IMR-90 (cell line): ENCODE data around the gene THRB. TPM values are rescaled to one million over a fixed set of nuclear protein-coding genes. Genes with fewer than 3 reads are reported as not detected.

Experiments used
- ATAC-seq: fragments of 200-7000 bp; cut with Tn5 transposase; 2 replicates; pipeline ENCODE4 v1.9.1; 2020; ENCODE audit warnings: low read depth, mild to moderate bottlenecking, moderate library complexity
- BruUV-seq: library from RNA; stranded (reverse); fragments of 400-500 nt; replicated peaks from 2 replicates; lab custom pipeline; 2021; lab: Mats Ljungman, UMichigan
- CTCF ChIA-PET: fragments of 300-600 bp; formaldehyde crosslinking; extraction: SDS; loops from one replicate; lab custom pipeline; 2021; ENCODE audit warnings: antibody characterized with exemption; lab: Yijun Ruan, JAX
- POLR2A ChIA-PET: fragments of 300-600 bp; sonication (Branson Sonifier 250); formaldehyde crosslinking; loops from one replicate; lab custom pipeline; 2022; ENCODE audit warnings: antibody characterized with exemption; ENCODE audit not compliant: unreplicated experiment; lab: Charles Lee
- DNase-seq: peaks from one replicate; pipeline ENCODE4 v3.0.0; 2013
- H2AFZ ChIP-seq: replicated peaks from 2 replicates; pipeline ENCODE3; 2013; ENCODE audit warnings: low read length, mild to moderate bottlenecking; ENCODE audit not compliant: poor library complexity
- H2AK5ac ChIP-seq: 2 replicates; pipeline ENCODE4 v1.6.1; 2013; ENCODE audit warnings: low read depth, low read length, inconsistent platforms
- H2AK9ac ChIP-seq: replicated peaks from 2 replicates; pipeline ENCODE3; 2013; ENCODE audit warnings: mild to moderate bottlenecking, low read depth, low read length, moderate library complexity; ENCODE audit not compliant: poor library complexity
- H2BK120ac ChIP-seq: 2 replicates; pipeline ENCODE4 v1.6.1; 2013; ENCODE audit warnings: low read depth, low read length, inconsistent platforms
- H2BK15ac ChIP-seq: 3 replicates; pipeline ENCODE4 v1.6.1; 2013; ENCODE audit warnings: low read depth, low read length, inconsistent platforms
- H2BK20ac ChIP-seq: 2 replicates; pipeline ENCODE4 v1.6.1; 2013; ENCODE audit warnings: low read depth, mild to moderate bottlenecking, inconsistent platforms, low read length, moderate library complexity
- H2BK5ac ChIP-seq: 2 replicates; pipeline ENCODE4 v1.6.1; 2013; ENCODE audit warnings: mild to moderate bottlenecking, low read depth, low read length, inconsistent platforms; ENCODE audit not compliant: poor library complexity, severe bottlenecking
- H3K14ac ChIP-seq: replicated peaks from 2 replicates; pipeline ENCODE4 v1.6.1; 2013; ENCODE audit warnings: low read depth, low read length, inconsistent platforms
- H3K18ac ChIP-seq: 2 replicates; pipeline ENCODE4 v1.6.1; 2013; ENCODE audit warnings: low read depth, low read length, control low read depth
- H3K23ac ChIP-seq: 2 replicates; pipeline ENCODE4 v1.6.1; 2013; ENCODE audit warnings: low read depth, low read length, inconsistent platforms
- H3K27ac ChIP-seq: 2 replicates; pipeline ENCODE4 v1.5.1; 2013; ENCODE audit warnings: mild to moderate bottlenecking, control low read depth, low read length; ENCODE audit not compliant: insufficient read depth
- H3K27me3 ChIP-seq: 2 replicates; pipeline ENCODE4 v1.6.1; 2013; ENCODE audit warnings: low read length; ENCODE audit not compliant: control insufficient read depth, insufficient read depth
- H3K36me3 ChIP-seq: 2 replicates; pipeline ENCODE4 v1.6.1; 2013; ENCODE audit warnings: low read length, mixed read lengths; ENCODE audit not compliant: control insufficient read depth, insufficient read depth
- H3K4ac ChIP-seq: 2 replicates; pipeline ENCODE4 v1.6.1; 2013; ENCODE audit warnings: low read depth, low read length, inconsistent platforms
- H3K4me1 ChIP-seq: 2 replicates; pipeline ENCODE4 v1.6.1; 2013; ENCODE audit warnings: low read length, mixed read lengths; ENCODE audit not compliant: control insufficient read depth, insufficient read depth
- H3K4me2 ChIP-seq: 2 replicates; pipeline ENCODE4 v1.6.1; 2013; ENCODE audit warnings: low read depth, mild to moderate bottlenecking, control low read depth, low read length, moderate library complexity
- H3K4me3 ChIP-seq: 2 replicates; pipeline ENCODE4 v1.5.1; 2013; ENCODE audit warnings: low read depth, mild to moderate bottlenecking, control low read depth, low read length, moderate library complexity; ENCODE audit not compliant: insufficient read depth
- H3K56ac ChIP-seq: 2 replicates; pipeline ENCODE4 v1.6.1; 2013; ENCODE audit warnings: low read length, inconsistent platforms; ENCODE audit not compliant: insufficient read depth; ENCODE audit errors: extremely low read depth
- H3K79me1 ChIP-seq, 2 experiments: 2 replicates each; pipeline ENCODE4 v1.6.1; 2013; ENCODE audit warnings: low read length in 2 of 2, inconsistent platforms in 1 of 2, low read depth in 1 of 2
- H3K9ac ChIP-seq: 2 replicates; pipeline ENCODE4 v1.6.1; 2013; ENCODE audit warnings: low read depth, low read length, control low read depth
- H3K9me1 ChIP-seq: 2 replicates; pipeline ENCODE4 v1.6.1; 2013; ENCODE audit warnings: low read length, inconsistent platforms; ENCODE audit not compliant: insufficient read depth
- H3K9me3 ChIP-seq: 2 replicates; pipeline ENCODE4 v1.6.1; 2013; ENCODE audit warnings: low read length; ENCODE audit not compliant: control insufficient read depth, insufficient read depth
- H4K20me1 ChIP-seq: 2 replicates; pipeline ENCODE4 v1.6.1; 2013; ENCODE audit warnings: low read length, inconsistent platforms; ENCODE audit not compliant: insufficient read depth
- H4K5ac ChIP-seq: 2 replicates; pipeline ENCODE4 v1.6.1; 2013; ENCODE audit warnings: mild to moderate bottlenecking, low read depth, low read length, control low read depth
- H4K8ac ChIP-seq, 2 experiments: 2 replicates each; pipeline ENCODE4 v1.6.1; 2013; ENCODE audit warnings: low read depth in 2 of 2, low read length in 2 of 2, control low read depth in 1 of 2, inconsistent platforms in 1 of 2
- H4K91ac ChIP-seq: 2 replicates; pipeline ENCODE4 v1.6.1; 2013; ENCODE audit warnings: low read depth, low read length, inconsistent platforms; ENCODE audit not compliant: insufficient read depth
- BHLHE40 ChIP-seq: fragments of 150-350 bp; IDR thresholded peaks from 2 replicates; pipeline ENCODE4 v1.6.1; 2016; ENCODE audit warnings: mild to moderate bottlenecking, low read depth, low read length
- MAZ ChIP-seq: IDR thresholded peaks from 2 replicates; pipeline ENCODE4 v1.6.1; 2012; ENCODE audit warnings: low read depth, mild to moderate bottlenecking, low read length, improper control_type of control experiment, moderate library complexity, borderline replicate concordance
- MXI1 ChIP-seq: IDR thresholded peaks from 2 replicates; pipeline ENCODE4 v1.6.1; 2012; ENCODE audit warnings: low read depth, mild to moderate bottlenecking, low read length, moderate library complexity, borderline replicate concordance
- RAD21 ChIP-seq: IDR thresholded peaks from 2 replicates; pipeline ENCODE4 v1.6.1; 2012; ENCODE audit warnings: low read length, improper control_type of control experiment
- RFX5 ChIP-seq: IDR thresholded peaks from 2 replicates; pipeline ENCODE4 v1.8.0; 2012; ENCODE audit warnings: low read depth, mild to moderate bottlenecking, low read length, moderate library complexity
- dilution Hi-C: fragments of 300-500 bp; cut with HindIII; formaldehyde crosslinking; loops from one replicate; pipeline ENCODE4 v1.14.3; 2018; ENCODE audit warnings: low sequenced_read_pairs; ENCODE audit not compliant: unreplicated experiment
- in situ Hi-C: fragments of 300-500 bp; cut with MboI; formaldehyde crosslinking; loops from 3 replicates; pipeline ENCODE4 v1.14.3; 2019; ENCODE audit warnings: low sequenced_read_pairs, inconsistent platforms, mixed read lengths
- intact Hi-C: fragments of 100-400 bp; cut with micrococcal nuclease; formaldehyde crosslinking; loops from 2 replicates; pipeline ENCODE4 v1.10.0; 2022
- polyA plus RNA-seq, 3 experiments: library from polyadenylated mRNA; depleted of rRNA; stranded (reverse); fragments of >200 nt; gene quantifications; 2 replicates each; pipeline ENCODE4 v1.2.3, GENCODE V29; 2012; ENCODE audit warnings: low replicate concordance in 1 of 3
- total RNA-seq: library from RNA; depleted of rRNA; stranded (reverse); fragments of >200 nt; gene quantifications from 2 replicates; pipeline ENCODE4 v1.2.3, GENCODE V29; 2012
- TF ChIP-seq, protein P1 (sequence below): fragments of 150-350 bp; IDR thresholded peaks from 2 replicates; pipeline ENCODE4 v1.6.1; 2017; ENCODE audit warnings: mild to moderate bottlenecking, antibody characterized with exemption, low read length, low read depth

The THRB gene
- total and polyA plus RNA-seq, 2 of the 4 experiments (the other 2 are of a cell fraction): under 0.01 TPM; not detected in 1

DNA sequence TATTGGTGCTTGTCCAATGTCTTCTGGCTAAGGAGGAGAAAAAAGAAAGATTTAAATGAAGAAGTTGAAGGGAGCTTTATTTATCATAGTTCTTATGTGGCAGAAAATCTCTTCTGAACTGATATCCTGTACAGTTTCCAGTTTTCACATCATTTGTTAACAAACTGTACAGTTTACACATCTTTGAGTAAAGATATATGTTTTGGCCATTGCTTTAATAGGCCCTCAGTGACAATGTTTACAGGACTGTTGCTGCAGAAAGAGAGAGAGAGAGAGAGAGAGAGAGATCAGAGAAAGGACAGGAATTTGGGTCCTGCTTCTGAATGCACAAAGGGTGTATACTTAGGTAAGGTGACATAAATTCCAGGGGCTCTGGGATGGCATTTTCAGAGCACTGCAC is 361.2 kb downstream of the THRB start:
- Histone ChIP-seq H3K14ac (no peak overlapping the region), H4K8ac (no peak overlapping the region), H3K4me1 (peaks cover 1% of the 10 kb centered on the region; the same call in 1 of the 2 replicates), H2BK5ac (no peak overlapping the region), H3K4me3 (no peak overlapping the region), H3K79me1 (no peaks in the 10 kb centered on the region), H2AK5ac (no peak overlapping the region), H2AK9ac (no peak overlapping the region), H3K23ac (no peak overlapping the region), H4K91ac (no peak overlapping the region), H2BK20ac (no peak overlapping the region), H3K9me3 (no peaks in the 10 kb centered on the region), H3K27me3 (no peaks in the 10 kb centered on the region), H3K56ac (no peak overlapping the region), H4K20me1 (no peaks in the 10 kb centered on the region), H3K18ac (no peak overlapping the region), H3K4ac (no peak overlapping the region), H3K27ac (no peak overlapping the region), H2BK120ac (no peak overlapping the region), H3K4me2 (no peak overlapping the region), H4K5ac (no peak overlapping the region), H3K9me1 (no peaks in the 10 kb centered on the region), H2BK15ac (no peak overlapping the region), H3K9ac (no peak overlapping the region), H2AFZ (peak overlapping the region; percentile 10), H3K36me3 (no peaks in the 10 kb centered on the region)
- dilution Hi-C loops (no loop called here), in situ Hi-C loops (no loop called here), intact Hi-C loops (no loop called here)
- TF ChIP-seq RFX5: no peak
- TF ChIP-seq RAD21: no peak
- TF ChIP-seq, protein P1, sequence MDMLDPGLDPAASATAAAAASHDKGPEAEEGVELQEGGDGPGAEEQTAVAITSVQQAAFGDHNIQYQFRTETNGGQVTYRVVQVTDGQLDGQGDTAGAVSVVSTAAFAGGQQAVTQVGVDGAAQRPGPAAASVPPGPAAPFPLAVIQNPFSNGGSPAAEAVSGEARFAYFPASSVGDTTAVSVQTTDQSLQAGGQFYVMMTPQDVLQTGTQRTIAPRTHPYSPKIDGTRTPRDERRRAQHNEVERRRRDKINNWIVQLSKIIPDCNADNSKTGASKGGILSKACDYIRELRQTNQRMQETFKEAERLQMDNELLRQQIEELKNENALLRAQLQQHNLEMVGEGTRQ: no peak
- TF ChIP-seq BHLHE40: no peak
- TF ChIP-seq MAZ: no peak
- no peak for TF ChIP-seq MXI1
- no peak for ATAC-seq
- BruUV-seq: no TSS peak
- POLR2A ChIA-PET: no interaction called here
- no peak for DNase-seq
- CTCF ChIA-PET: no interaction called here
